OCI-LY1 (cell line): ENCODE measurements around the gene RANBP1.

Experiments
- CTCF ChIP-seq: fragments of 200-600 bp; sonication (generic), shearing (Covaris generic); IDR thresholded peaks from 2 replicates; pipeline ENCODE4 v1.5.1; 2017; ENCODE audit warnings: mild to moderate bottlenecking, antibody characterized with exemption, low read length, moderate library complexity, mixed read lengths
- EZH2 ChIP-seq: fragments of 200-600 bp; sonication (generic), shearing (Covaris generic); IDR thresholded peaks from 2 replicates; pipeline ENCODE4 v1.8.0; 2017; ENCODE audit warnings: borderline replicate concordance, mixed run types, mild to moderate bottlenecking, antibody characterized with exemption, low read length, moderate library complexity, mixed read lengths

- TF ChIP-seq CTCF: no peak
- no peak for TF ChIP-seq EZH2
Measured at GRCh38 chr22:20135265-20135664, 19.4 kb downstream of the RANBP1 start.
